ENCODE data around the gene PDCD6IP.
"Not testable (repeated sequence)": the region's sequence is repeated elsewhere in the genome, so short reads cannot be mapped to it uniquely, and the experiment has no call there.

The PDCD6IP gene

DNA sequence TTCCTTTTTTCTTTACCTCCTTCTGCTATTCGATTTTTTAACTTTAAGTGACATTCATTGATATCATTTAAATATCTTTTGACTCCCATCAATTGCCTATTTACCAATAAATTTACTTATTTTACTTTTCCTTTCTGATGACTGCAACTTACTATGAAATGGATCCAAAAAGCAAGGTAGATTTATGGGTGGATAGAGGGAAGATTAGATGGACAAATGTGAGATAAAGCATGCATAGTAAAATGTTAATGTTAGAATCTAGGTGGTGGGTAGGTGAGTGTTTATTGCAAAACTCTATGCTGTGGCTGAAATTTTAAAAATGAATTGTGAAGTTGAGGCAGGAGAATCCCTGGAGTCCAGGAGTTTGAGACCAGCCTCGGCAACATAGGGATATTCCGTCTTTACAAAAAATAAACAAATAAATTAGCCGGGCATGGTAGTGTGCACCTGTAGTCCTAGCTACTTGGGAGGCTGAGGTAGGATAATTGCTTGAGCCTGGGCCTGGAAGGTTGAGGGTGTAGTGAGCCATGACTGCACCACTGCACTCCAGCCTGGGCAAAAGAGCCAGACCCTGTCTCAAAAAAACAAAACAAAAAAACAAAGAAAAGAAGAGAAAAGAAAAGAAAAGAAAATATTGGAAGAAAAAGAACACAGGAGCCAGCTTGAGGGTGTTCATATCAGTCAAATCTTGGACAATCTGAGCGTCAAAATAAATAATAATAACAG, 6.1 kb upstream of the PDCD6IP start:
- DNase-seq (ENCODE audit: low spot score), result no peak

DNA sequence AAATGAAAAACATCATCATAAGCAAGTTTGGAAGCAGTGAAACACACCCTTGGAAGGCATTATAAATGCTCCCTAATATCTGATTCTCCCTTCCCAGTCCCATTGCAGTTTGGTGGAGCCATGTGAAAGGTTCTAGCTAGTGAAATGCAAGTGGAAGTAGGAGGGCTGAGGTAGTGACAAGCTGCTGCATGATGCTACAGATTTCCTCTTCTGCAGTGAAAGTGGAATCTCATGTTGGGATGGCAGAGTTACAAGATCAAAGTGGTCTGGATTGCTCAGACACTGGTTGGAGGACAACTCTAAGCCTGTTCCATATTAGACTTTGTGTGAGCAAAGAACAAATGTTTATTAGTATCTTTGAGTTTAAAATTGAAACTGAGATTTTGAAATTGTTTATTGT, 3.3 kb upstream of the PDCD6IP start:
- no peak for DNase-seq (ENCODE audit: low spot score)

DNA sequence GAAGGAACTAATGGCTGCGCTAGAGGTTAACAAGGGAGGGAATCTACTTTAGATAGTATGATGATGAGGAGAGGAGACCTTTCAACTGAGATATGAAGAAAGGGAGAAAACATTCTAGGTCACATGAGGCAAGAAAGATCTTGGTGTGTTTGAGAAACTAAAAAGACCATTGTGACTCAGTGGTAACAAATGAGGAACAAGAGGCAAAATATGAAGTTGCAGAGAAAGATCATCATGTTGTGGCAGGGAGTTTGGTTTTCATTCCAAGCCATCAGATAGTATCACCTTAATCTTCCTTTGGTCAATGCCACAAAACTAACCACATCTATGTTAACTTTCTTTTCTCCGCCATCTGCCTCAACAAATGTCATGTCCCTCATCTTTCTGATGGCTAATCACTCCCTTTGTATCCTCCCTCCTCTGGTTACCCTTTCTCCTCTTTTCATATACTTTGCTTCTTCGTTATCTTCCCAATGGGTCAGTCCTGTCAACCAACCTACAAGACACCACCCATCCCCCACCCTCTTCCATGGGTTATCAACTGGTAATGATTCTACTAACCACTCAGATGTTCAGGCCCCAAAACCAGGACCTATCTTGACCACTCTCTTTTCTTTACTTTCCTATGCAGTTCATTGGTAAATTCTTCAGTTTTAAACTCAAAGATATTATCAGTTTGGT, 2.4 kb upstream of the PDCD6IP start:
- no peak for DNase-seq (ENCODE audit: low spot score)

DNA sequence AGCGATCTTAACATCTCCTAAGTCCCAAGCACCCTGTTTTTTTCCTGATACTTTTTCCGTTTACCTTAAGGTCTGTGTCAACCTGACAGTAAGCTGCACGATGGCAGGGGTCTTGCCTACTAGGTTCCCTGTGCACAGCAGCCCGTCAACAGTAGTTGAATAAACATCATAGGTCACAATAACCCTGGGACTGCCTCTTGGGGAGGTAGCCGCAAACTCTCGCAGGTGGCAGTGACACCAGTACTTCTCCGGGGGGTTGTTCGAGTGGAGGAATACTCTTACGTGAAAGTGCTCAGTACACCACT, 365 bp upstream of the PDCD6IP start:
- no peak for DNase-seq (ENCODE audit: low spot score)

DNA sequence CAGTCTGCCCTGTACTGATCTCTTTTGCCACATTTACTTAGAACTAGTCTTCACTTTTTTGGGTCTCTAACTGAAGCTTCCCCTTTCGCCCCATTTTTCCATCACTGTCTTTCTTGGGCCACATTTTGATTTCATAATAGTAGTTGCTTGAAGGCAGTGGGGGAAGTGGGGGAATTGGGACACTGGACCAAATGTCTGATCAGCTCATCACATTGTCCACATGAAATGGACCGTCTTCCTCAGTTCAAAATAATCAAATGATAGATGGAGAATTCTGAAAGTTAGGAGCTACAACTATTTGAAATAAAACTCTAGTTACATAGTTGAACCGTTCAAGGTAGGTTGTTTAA, 747 bp downstream of the PDCD6IP start:
- peak; percentile 19 for DNase-seq (ENCODE audit: low spot score)

DNA sequence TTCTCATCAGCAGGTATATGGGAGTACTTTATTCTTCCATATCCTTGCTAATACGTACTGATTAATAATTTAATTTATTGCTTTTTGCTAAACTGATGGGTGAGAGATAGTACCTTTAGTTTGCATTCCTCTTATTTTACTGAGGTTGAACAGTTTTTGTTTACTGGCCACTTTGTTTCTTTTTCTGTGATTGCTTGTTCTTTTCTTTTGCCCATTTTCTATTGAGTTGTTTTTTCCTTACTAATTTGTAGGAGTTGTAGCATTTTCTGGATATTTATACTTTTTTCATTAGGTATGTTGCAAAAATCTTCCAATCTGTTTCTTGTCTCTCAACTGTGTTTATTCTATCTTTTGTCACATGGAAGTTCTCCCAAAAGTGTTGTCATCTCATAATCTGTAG, 4.8 kb downstream of the PDCD6IP start:
- DNase-seq (ENCODE audit: low spot score), result no peak

DNA sequence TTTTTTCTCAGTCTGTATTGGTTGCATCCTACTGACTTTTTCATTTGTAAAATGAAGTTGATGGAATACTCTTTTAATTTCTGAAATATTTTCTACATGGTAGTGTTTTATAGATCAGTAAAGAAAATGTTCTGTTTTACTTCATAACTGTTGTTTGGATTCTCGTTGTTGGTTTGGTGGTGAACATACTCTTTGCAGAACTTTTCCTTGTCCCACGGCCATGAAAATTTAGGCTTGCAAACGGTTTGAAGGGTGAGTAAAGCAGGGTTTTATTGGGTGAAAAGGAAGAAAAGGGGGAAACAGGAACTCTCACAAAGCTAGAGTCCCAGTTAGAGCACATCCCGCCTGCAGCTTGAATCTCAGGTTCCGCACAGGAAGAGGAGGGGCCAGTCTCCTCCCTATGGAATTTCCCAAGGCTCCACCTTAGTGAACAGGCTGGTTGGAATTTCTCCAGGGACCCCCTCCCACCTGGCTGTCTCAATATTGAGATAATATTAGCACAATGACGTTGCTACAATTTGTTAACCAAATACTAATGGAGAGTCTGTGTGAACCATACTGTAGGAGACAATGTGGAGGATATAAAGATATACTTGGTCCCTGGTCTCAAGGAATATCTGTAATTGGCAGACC, 5.6 kb downstream of the PDCD6IP start:
- no peak for DNase-seq (ENCODE audit: low spot score)

DNA sequence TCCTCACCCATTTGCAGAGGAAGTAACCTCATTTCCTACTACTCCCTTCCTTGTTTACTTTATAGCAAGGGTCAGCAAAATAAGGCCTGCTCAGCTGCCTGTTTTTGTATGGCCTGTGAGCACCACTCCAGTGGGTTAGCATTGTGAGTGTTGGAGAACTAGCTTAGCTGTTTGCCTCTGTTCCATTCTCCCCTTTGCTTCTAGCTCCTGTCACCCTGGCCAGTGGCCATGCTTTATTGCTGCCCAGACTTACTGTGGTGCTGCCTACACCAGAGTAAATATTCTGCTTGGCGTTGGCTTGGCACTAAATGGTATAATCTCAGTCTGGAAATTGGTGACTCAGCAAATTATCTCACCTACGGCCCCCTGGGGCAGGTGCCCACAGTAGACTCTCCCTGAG, 8.8 kb downstream of the PDCD6IP start:
- no peak for DNase-seq (ENCODE audit: low spot score)

DNA sequence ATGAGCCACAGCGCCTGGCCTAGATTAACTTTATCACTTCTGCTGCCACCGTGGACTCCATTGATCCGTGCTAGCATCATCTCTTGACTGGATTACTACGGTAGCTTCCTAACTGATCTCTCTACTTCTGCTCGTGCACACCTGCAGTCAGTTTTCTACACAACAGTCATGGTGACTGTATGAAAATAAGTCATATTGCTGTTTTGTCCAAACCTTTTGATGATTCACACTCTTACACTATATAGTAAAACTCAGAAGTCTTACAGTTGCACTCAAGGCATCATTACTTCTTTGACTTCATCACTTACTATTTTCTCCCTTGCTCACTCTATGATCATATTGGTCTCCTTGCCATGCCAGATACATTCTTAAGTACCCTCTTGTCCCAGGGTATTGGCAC, 10.1 kb downstream of the PDCD6IP start:
- no peak for DNase-seq (ENCODE audit: low spot score)

DNA sequence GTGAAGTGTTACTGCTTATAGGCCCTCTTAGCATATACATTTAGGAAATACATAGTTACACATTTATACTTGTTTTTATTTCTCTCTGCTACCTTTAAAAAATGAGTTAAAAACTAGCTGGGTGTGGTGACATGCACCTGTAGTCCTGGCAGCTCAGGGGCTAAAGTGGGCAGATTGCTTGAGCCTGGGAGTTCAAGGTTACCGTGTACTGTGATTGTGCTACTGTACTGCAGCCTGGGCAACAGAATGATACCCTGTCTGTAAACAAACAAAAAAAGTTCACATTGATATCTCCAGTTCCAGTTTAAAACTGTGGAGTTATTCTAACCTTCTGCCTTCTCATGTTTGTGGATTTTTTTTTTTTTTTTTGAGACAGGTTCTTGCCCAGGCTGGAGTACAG, 12.1 kb downstream of the PDCD6IP start:
- DNase-seq (ENCODE audit: low spot score), result no peak

DNA sequence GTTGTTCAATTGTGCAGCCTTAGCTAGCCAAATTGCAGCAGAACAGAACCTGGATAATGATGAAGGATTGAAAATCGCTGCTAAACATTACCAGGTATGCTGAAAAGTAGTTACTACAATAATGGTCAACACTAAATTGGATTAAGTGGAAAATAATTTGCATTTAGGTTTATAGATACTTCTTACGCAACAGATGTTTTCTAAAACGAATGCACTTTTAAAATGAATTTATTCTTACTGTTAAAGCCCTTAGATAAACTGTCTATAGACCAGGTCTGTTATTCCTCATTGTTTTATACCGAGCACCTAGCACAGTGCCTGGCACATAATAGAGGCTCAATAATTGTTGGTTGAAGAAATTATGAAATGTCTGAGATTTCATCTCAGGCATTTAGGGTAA, 23.6 kb downstream of the PDCD6IP start:
- no peak for DNase-seq (ENCODE audit: low spot score)

DNA sequence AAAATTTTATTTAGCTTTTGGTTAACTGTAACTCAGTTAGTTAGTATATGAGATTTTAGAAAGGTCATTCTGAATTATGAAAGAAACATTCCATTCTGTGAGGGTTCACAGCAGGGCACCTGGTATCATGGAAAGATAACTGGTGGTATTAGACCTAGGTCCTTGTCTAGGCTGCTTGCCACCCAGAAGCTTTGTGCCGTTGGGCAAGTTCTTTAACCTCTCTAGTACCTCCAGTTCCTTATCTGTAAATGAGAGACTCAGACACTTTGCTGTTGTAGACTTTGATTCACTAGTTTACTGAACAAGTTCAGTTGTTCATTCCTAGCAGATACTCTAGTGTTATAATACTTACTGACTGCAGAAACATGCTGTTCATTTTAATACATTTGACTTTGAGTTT, 25.4 kb downstream of the PDCD6IP start:
- DNase-seq (ENCODE audit: low spot score), result no peak

DNA sequence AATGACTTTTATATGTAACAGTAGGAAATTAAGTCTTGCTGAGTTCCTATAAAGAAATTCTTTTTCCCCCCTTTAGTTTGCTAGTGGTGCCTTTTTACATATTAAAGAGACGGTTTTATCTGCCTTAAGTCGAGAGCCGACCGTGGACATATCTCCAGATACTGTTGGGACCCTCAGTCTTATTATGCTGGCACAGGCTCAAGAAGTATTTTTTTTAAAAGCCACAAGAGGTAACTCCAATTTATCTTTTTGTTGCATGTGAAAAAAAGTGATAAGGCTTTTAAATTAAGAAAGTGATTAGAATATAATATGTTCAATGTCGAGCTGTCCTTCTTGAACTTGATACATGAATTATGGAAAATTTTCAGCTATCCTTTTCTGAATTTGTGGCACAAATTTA, 26.7 kb downstream of the PDCD6IP start:
- no peak for DNase-seq (ENCODE audit: low spot score)

DNA sequence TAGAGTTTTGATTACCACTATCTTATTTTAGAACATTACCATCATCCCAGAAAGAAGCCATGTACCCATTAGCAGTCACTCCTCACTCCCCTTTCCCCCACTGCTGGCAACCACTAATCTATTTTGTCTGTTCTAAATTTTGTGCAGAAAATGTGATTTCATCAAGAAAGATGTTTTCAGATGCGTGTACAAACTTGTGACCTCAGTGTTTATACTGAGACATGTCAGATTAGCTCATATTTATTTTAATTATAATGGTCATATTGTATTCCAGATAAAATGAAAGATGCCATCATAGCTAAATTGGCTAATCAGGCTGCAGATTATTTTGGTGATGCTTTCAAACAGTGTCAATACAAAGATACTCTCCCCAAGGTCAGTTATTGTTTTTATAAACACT, 27.8 kb downstream of the PDCD6IP start:
- no peak for DNase-seq (ENCODE audit: low spot score)

DNA sequence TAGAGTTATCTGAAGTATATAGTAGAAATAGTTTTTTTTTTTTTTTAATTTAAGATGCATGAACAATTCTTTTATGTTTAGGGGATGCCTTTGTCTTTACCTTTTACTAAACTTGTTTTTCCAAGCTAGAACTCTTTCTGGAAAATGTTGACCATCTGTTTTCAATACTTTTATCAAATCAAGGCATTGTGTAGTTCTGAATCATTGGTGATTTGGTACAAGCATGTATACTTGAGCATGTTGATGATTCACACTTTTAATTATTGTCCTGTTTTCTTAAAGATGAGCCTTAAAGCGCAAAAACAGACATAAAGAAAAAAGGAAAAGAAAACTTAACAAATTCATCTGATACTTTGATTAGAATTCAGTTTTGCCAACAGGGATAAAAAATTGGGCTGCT, 28.3 kb downstream of the PDCD6IP start:
- peak; percentile 37 for DNase-seq (ENCODE audit: low spot score)

DNA sequence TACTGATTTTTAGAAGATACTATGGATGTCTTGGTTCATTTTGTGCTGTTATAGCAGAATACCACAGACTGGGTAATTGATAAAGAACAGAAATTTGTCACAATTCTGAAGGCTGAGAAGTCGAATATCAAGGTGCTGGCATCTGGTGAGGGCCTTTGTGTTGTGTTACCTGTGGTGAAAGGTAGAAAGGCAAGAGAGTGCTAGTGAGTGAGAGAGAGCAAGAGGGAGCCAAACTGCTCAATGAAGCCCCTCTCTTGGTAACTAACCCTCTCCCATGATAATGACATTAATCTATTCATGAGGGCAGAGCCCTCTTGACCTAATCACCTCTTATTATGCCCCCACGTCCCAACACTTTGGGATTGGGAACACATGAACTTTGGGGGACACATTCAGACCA, 31.3 kb downstream of the PDCD6IP start:
- no peak for DNase-seq (ENCODE audit: low spot score)

DNA sequence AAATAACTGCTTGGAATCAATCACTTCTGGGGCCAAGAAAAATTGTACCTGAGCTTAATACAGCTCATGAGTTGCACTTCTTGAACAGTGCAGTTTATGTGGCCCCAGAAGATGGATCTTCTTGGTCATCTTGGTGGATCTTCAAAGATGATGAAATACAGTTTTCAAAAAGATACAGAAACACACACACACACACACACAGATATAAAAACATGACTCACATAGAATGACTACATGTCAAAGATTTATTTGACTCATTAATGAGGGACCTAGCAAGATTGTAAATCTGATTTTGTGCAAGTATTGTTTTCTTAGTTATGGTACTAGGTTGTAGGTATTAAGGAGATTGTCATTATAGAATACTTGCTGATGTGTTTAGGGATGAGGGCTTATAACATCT, 32.6 kb downstream of the PDCD6IP start:
- no peak for DNase-seq (ENCODE audit: low spot score)

DNA sequence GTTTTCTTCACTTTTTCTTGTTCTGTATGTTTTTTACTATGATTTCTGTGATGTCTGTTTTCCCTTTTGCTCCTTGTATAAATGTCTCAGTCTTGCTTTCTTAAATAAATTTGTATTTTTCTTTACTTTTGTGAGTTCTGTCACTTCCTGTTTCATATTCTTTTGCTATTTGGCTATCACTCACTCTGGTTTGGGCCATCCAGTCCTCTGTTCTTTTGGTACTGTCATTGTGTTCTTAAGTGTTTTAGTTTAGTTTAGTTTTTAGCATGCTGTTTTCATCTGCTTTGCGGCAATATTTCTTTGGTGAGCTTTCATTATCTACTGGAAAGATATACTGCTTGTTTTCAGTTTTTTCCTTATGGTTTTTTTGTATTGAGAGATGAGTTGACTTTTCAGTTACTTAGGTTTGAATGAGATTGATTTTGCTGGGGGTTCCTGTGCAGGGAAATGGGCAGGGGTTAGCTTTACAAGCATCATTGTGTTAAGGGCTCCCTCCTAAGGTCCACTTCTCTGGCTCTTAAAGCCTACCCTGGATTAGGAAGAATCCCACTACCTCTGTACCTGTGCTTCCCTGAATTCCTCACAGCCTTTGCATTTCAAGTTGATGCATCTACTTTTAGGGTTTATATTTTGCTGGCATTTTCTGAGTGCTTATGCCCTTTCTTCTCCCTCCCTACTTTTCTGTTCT, 35.1 kb downstream of the PDCD6IP start:
- no peak for DNase-seq (ENCODE audit: low spot score)

DNA sequence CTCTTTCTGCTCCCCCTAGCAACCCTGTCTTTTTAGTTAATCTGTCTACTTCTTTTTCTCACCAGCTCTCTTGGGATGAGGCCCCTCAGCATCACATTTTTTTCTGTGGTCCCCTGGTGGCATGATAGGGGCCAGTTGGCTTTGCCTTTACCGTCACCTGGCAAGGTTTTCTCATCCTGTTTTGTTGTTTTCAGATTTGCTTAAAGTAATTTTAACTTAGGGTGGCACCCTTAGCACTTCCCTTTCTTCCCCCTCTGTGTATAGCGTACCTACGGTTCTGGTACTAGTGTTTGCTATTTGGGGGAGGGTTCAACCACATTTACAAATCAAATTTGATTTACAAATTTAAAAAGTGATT, 35.6 kb downstream of the PDCD6IP start:
- DNase-seq (ENCODE audit: low spot score), result no peak

DNA sequence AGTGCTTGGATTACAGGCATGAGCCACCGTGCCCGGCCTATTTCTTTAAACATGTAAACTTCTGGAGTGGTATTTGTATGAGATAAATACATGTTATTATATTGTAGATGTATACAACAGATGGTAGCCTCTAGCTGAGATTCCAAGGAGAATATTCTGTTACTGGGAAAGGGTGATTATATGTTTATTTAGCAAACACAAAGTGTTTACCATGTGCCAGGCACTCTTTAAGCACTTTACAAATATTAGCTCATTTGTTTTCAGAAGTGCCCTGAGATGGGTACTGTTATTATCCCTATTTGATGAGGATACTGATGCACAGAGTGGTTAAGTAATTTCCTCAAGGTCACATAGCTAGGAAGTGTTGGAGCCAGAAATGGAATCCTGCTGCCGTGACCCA, 38.8 kb downstream of the PDCD6IP start:
- DNase-seq (ENCODE audit: low spot score), result not testable (repeated sequence)

DNA sequence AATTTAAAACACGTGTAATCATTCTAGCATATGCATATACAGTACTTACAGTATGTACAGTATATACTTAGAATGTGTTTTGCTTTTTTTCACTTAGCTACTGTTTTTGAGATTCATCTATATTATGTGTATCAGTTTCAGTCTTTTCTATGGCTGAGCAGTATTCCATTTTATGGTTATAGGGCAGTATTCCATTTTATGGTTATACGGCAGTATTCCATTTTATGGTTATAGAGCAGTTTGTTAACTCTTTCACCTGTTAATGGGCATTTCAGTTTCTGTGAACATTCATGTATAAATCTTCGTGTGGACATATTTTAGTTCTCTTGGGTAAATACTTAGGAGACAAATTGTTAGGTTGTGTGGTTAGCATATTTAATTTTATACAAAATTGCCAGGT, 40.9 kb downstream of the PDCD6IP start:
- DNase-seq (ENCODE audit: low spot score), result no peak

DNA sequence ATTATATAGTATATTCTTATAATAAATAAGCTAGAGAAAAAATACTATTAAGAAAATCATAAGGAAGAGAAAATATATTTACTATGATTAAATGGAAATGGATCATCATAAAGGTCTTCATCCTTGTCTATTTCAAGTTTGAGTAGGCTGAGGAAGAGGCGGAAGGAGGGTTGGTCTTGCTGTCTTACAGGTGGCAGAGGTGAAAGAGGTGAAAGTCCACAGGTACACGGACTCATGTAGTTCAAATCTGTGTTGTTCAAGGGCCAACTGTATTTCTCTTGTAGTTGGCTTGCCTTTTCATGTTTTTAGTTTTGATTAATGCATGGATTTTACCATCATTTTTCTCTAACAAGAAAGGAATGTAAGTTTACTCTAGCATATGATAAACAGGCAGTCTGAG, 41.7 kb downstream of the PDCD6IP start:
- no peak for DNase-seq (ENCODE audit: low spot score)

DNA sequence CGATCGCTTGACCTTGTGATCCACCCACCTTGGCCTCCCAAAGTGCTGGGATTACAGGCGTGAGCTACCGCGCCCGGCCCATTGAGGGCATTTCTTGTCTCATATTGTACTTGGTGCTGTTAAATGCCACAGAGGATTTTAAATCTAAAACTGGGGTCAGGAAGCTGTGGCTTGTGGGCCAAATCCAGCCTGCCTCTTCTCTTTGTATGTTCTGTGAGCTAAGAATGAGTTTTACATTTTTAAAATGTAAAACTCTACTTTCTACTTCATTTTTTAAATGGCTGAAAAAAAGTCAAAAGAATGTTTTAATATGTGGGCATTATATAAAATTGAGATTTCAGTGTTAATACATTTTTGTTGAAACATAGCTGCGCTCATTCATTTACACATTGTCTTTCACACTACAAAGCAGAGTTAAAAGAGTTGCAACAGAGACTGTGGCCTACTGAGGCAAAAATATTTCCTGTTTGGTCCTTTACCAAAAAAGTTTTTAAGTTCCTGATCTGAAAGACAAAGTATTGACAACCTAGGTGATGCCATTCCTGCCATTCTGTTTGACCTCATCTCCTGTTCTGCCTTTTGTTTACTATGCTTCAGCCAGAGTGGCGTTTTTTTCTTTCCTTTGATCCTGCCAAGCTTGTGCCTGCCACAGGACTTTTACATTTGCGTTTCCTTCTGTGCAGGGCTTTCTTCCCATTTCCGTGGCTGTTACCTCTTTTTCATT, 50.4 kb downstream of the PDCD6IP start:
- DNase-seq (ENCODE audit: low spot score), result no peak

Data from GM03348 (cell line).